HEK293T (cell line): ENCODE measurements around the gene ZSWIM7.

Experiments used
- ELF4 ChIP-seq: fragments of 450-650 bp; IDR thresholded peaks from 2 replicates; pipeline ENCODE4 v1.6.1; 2017; ENCODE audit warnings: antibody characterized with exemption
- FOXK2 ChIP-seq: fragments of 450-650 bp; IDR thresholded peaks from 2 replicates; pipeline ENCODE4 v1.6.1; 2016; ENCODE audit warnings: mild to moderate bottlenecking
- SP1 ChIP-seq: fragments of 450-650 bp; IDR thresholded peaks from 2 replicates; pipeline ENCODE4 v1.6.1; 2017
- TARDBP ChIP-seq: fragments of 450-650 bp; IDR thresholded peaks from 2 replicates; pipeline ENCODE4 v1.6.1; 2016

DNA sequence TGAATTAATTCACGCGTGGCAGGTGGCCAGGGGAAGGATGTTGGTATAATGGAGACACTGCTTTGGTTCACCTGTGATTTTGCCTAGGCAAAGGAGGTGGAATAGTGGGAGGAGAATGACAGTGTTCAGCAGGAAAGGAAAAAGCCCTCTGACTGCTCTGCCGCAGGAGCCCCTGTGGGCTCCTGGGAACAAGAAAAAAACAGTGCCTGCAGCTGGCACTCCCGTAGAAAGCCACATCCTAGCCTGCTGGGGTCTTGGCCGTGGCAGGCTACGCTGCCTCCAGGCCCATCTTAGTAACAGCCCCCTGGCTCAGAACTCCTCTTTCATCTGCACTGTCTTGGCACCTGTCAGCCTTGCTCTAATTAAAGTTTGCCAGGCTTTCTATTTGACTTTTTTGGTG lies 34.0 kb downstream of the ZSWIM7 start:
- TF ChIP-seq ELF4 (no peak), TARDBP (no peak), FOXK2 (no peak), SP1 (no peak)
